Body of pancreas (tissue), 4 donors: ENCODE data around the gene SLC34A3.

Source experiments
- POLR2A ChIP-seq, 3 donors: fragments of 450-650 bp; IDR thresholded peaks; one replicate each; pipeline ENCODE4 v1.6.1; 2016; ENCODE audit warnings: antibody characterized with exemption in 3 of 3, mild to moderate bottlenecking in 2 of 3
- TF ChIP-seq, protein P1 (sequence below), 7 experiments: fragments of 450-650 bp in 4 of 7; fragments of 200-600 bp in 3 of 7; sonication (generic) in 3 of 7; IDR thresholded peaks; one replicate each; pipeline ENCODE4 v1.5.1; 2016 to 2019; ENCODE audit warnings: antibody characterized with exemption in 7 of 7

DNA sequence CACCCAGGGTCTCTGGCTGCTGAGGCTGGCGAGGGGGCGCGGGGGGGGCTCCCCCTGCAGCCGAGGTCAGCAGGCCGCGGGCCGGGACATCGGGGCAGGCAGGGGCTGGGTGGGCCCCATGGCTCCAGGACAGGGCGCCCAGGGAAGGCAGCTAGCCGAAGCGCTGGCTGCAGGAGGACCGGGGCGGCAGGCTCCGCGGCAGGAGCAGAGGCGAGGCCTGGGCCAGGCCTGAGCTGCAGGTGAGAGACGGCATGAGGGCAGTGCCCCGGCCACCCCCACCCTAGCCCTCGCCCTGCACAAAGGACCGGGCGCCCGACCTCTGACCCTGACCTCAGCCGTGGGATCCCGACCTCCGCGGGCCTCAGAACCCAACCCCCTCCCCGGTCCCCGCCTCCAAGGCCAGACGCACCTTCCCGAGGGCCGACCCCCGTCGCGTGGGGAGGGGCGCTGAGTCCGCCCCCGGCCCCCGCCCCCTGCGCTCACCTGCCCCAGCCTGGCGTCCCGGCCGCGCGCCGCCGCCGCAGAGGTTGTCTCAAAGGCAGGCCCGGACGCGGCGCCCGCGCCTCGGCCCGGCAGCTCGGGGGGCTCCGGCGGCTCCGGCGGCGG is 9.1 kb upstream of the SLC34A3 start:
- TF ChIP-seq, protein P1, sequence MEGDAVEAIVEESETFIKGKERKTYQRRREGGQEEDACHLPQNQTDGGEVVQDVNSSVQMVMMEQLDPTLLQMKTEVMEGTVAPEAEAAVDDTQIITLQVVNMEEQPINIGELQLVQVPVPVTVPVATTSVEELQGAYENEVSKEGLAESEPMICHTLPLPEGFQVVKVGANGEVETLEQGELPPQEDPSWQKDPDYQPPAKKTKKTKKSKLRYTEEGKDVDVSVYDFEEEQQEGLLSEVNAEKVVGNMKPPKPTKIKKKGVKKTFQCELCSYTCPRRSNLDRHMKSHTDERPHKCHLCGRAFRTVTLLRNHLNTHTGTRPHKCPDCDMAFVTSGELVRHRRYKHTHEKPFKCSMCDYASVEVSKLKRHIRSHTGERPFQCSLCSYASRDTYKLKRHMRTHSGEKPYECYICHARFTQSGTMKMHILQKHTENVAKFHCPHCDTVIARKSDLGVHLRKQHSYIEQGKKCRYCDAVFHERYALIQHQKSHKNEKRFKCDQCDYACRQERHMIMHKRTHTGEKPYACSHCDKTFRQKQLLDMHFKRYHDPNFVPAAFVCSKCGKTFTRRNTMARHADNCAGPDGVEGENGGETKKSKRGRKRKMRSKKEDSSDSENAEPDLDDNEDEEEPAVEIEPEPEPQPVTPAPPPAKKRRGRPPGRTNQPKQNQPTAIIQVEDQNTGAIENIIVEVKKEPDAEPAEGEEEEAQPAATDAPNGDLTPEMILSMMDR (IDR thresholded peaks at IDR 0.05): no peak
- TF ChIP-seq POLR2A (IDR thresholded peaks at IDR 0.05): no peak
